ENCODE results near the gene HHAT. TPM values are rescaled to one million over a fixed set of nuclear protein-coding genes. Genes with fewer than 3 reads are reported as not detected.

Gene HHAT
- total RNA-seq, 4 donors from 2014 or later = 0.31 to 0.33 (median 0.33) TPM; not detected in 1

DNA sequence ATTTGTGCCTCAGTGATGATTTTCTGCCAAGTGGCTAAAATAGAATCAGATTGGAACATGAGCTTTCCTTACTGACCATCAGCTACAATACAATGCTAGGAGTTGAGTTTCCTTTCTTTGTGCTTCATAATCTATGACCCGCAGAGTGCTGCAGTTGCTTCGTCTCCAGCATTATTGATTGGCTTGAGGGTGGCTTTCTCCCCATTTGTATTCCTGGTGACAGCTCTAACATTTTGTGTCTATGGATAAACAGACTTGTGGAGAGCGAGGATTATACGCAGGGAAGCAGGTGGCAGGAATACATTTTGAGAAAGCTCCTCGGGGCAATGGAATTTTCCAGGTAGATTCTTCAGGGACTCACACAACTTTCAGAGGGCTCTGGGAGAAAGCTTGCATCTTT, 223.2 kb downstream of the HHAT start:
- ATAC-seq = no peak

GRCh38 chr1:210553711-210554110, 225.0 kb downstream of the HHAT start:
- intact Hi-C loops (cut with DNase I; ENCODE audit: low total_unique reads) = no loop called here
- TF ChIP-seq, protein P1, sequence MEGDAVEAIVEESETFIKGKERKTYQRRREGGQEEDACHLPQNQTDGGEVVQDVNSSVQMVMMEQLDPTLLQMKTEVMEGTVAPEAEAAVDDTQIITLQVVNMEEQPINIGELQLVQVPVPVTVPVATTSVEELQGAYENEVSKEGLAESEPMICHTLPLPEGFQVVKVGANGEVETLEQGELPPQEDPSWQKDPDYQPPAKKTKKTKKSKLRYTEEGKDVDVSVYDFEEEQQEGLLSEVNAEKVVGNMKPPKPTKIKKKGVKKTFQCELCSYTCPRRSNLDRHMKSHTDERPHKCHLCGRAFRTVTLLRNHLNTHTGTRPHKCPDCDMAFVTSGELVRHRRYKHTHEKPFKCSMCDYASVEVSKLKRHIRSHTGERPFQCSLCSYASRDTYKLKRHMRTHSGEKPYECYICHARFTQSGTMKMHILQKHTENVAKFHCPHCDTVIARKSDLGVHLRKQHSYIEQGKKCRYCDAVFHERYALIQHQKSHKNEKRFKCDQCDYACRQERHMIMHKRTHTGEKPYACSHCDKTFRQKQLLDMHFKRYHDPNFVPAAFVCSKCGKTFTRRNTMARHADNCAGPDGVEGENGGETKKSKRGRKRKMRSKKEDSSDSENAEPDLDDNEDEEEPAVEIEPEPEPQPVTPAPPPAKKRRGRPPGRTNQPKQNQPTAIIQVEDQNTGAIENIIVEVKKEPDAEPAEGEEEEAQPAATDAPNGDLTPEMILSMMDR (IDR thresholded peaks at IDR 0.05 in 4 of 5, conservative IDR thresholded peaks at IDR 0.05 in 1 of 5) = no peak
- no peak for TF ChIP-seq POLR2A (IDR thresholded peaks at IDR 0.05)
- no peak for ATAC-seq

More for the DNA sequence above, 223.2 kb downstream of the HHAT start:
- intact Hi-C loops (cut with DNase I; ENCODE audit: low total_unique reads) (no loop called here), in situ Hi-C loops (cut with MboI; ENCODE audit: low sequenced_read_pairs in 4 of 4) (no loop called here)
- Histone ChIP-seq H3K27me3 (no peaks in the 10 kb centered on the region), H3K9me3 (no peaks in the 10 kb centered on the region), H3K4me3 (no peak overlapping the region), H3K36me3 (no peaks in the 10 kb centered on the region), H3K27ac (no peak overlapping the region), H3K4me1 (no peaks in the 10 kb centered on the region)
- TF ChIP-seq, protein P1 (IDR thresholded peaks at IDR 0.05 in 4 of 5, conservative IDR thresholded peaks at IDR 0.05 in 1 of 5) = no peak
- TF ChIP-seq POLR2A (IDR thresholded peaks at IDR 0.05) = no peak
- no peak for DNase-seq

GRCh38 chr1:210554382-210554781, 225.7 kb downstream of the HHAT start:
- DNase-seq = no peak
- TF ChIP-seq, protein P1 (IDR thresholded peaks at IDR 0.05 in 4 of 5, conservative IDR thresholded peaks at IDR 0.05 in 1 of 5) = no peak
- no peak for TF ChIP-seq POLR2A (IDR thresholded peaks at IDR 0.05)
- in situ Hi-C loops (cut with MboI; ENCODE audit: low sequenced_read_pairs in 4 of 4) (no loop called here), intact Hi-C loops (cut with DNase I; ENCODE audit: low total_unique reads) (no loop called here)
- no peaks in the 10 kb centered on the region for H3K4me1 ChIP-seq
- no peaks in the 10 kb centered on the region for H3K27me3 ChIP-seq
- H3K4me3 ChIP-seq = no peak overlapping the region
- no peak for ATAC-seq
- H3K36me3 ChIP-seq = no peaks in the 10 kb centered on the region
- H3K9me3 ChIP-seq = no peaks in the 10 kb centered on the region
- no peak overlapping the region for H3K27ac ChIP-seq

More at GRCh38 chr1:210553711-210554110, 225.0 kb downstream of the HHAT start:
- Histone ChIP-seq H3K9me3 (no peaks in the 10 kb centered on the region), H3K27ac (no peak overlapping the region), H3K4me3 (no peak overlapping the region), H3K4me1 (no peaks in the 10 kb centered on the region), H3K27me3 (no peaks in the 10 kb centered on the region), H3K36me3 (no peaks in the 10 kb centered on the region)
- in situ Hi-C loops (cut with MboI; ENCODE audit: low sequenced_read_pairs in 4 of 4) = no loop called here
- DNase-seq = no peak

GRCh38 chr1:210556475-210556874, 227.8 kb downstream of the HHAT start:
- TF ChIP-seq POLR2A (IDR thresholded peaks at IDR 0.05) = no peak
- TF ChIP-seq, protein P1 (IDR thresholded peaks at IDR 0.05 in 4 of 5, conservative IDR thresholded peaks at IDR 0.05 in 1 of 5) = no peak
- no peak for ATAC-seq
- H3K4me1 ChIP-seq = no peaks in the 10 kb centered on the region
- intact Hi-C loops (cut with DNase I; ENCODE audit: low total_unique reads) = no loop called here
- no peaks in the 10 kb centered on the region for H3K36me3 ChIP-seq
- H3K4me3 ChIP-seq = no peak overlapping the region
- no peak overlapping the region for H3K27ac ChIP-seq
- in situ Hi-C loops (cut with MboI; ENCODE audit: low sequenced_read_pairs in 4 of 4) = no loop called here
- H3K9me3 ChIP-seq = no peaks in the 10 kb centered on the region
- DNase-seq = no peak
- H3K27me3 ChIP-seq = no peaks in the 10 kb centered on the region

DNA sequence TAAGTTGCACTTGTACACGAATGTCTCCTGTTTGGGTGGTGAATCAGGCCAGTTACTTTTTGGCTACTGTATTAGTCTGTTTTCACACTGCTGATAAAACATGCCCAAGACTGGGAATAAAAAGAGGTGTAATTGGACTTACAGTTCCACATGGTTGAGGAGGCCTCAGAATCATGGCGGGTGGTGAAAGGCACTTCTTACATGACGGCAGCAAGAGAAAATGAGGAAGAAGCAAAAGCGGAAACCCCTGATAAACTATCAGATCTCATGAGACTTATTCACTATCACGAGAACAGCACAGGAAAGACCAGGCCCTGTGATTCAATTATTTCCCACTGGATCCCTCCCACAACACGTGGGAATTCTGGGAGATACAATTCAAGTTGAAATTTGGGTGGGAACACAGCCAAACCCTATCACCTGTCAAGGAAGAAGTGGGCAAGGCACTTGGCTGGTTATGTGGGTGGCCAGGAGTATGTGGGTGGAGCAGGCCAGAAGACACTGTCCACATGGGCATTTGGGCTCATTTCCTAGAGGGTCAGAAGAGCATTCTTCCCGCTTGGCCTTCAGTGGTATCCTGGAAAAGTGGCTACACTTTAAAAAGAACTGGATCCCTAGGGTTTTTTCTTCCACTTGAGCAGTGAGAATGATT, 228.8 kb downstream of the HHAT start:
- Histone ChIP-seq H3K27me3 (no peaks in the 10 kb centered on the region), H3K4me1 (no peaks in the 10 kb centered on the region), H3K4me3 (no peak overlapping the region), H3K27ac (no peak overlapping the region), H3K36me3 (no peaks in the 10 kb centered on the region), H3K9me3 (no peaks in the 10 kb centered on the region)
- no peak for DNase-seq
- intact Hi-C loops (cut with DNase I; ENCODE audit: low total_unique reads) = no loop called here
- TF ChIP-seq, protein P1 (IDR thresholded peaks at IDR 0.05 in 4 of 5, conservative IDR thresholded peaks at IDR 0.05 in 1 of 5) = no peak
- TF ChIP-seq POLR2A (IDR thresholded peaks at IDR 0.05) = no peak
- ATAC-seq = no peak
- in situ Hi-C loops (cut with MboI; ENCODE audit: low sequenced_read_pairs in 4 of 4) = no loop called here

All from gastrocnemius medialis (tissue), 4 donors.